Uterus (tissue), 4 donors: ENCODE results near the gene PPID. TPM values are rescaled to one million over a fixed set of nuclear protein-coding genes. Genes with fewer than 3 reads are reported as not detected.

Source experiments
- DNase-seq, 2 donors: peaks; one replicate each; pipeline ENCODE4 v3.0.0-alpha.2; 2019 to 2020
- H3K27ac ChIP-seq, 2 donors: fragments of 200-600 bp; sonication (generic); 1 replicate in 1 of 2; 2 replicates in 1 of 2; pipeline ENCODE4 v1.5.1; 2016 to 2018
- H3K27me3 ChIP-seq, 2 donors: fragments of 200-600 bp; sonication (generic); one replicate each; pipeline ENCODE4 v1.5.1; 2018 to 2019; ENCODE audit warnings: control low read depth in 1 of 2
- H3K36me3 ChIP-seq, 2 donors: fragments of 200-600 bp; sonication (generic); one replicate each; pipeline ENCODE4 v1.5.1; 2019; ENCODE audit warnings: control low read depth in 1 of 2
- H3K4me1 ChIP-seq, 2 donors: fragments of 200-600 bp; sonication (generic); one replicate each; pipeline ENCODE4 v1.5.1; 2018 to 2019; ENCODE audit warnings: control low read depth in 1 of 2
- H3K4me3 ChIP-seq, 2 donors: fragments of 200-600 bp; sonication (generic); 1 replicate in 1 of 2; 2 replicates in 1 of 2; pipeline ENCODE4 v1.5.1; 2018 to 2019; ENCODE audit warnings: mild to moderate bottlenecking in 1 of 2
- H3K9me3 ChIP-seq, 2 donors: fragments of 200-600 bp; sonication (generic); one replicate each; pipeline ENCODE4 v1.5.1; 2019; ENCODE audit warnings: control low read depth in 1 of 2
- POLR2A ChIP-seq, 2 donors: fragments of 450-650 bp; IDR thresholded peaks; one replicate each; pipeline ENCODE4 v1.6.1; 2016; ENCODE audit warnings: antibody characterized with exemption in 2 of 2, mild to moderate bottlenecking in 1 of 2, moderate library complexity in 1 of 2
- intact Hi-C: fragments of 100-400 bp; cut with DNase I; formaldehyde crosslinking; loops from one replicate; pipeline ENCODE4 v1.15.1; 2023; ENCODE audit warnings: low total_unique reads
- total RNA-seq, 4 donors: library from RNA; depleted of rRNA in 3 of 4; stranded (reverse); fragments of >200 nt in 3 of 4; gene quantifications; one replicate each; pipeline versions ENCODE4 v1.1.0 to v1.2.4, GENCODE V29; 2014 to 2023
- TF ChIP-seq, protein P1 (sequence below), 4 experiments: fragments of 200-600 bp in 2 of 4; fragments of 450-650 bp in 2 of 4; sonication (generic) in 2 of 4; IDR thresholded peaks; one replicate each; pipeline ENCODE4 v1.5.1; 2016 to 2019; ENCODE audit warnings: antibody characterized with exemption in 4 of 4, mild to moderate bottlenecking in 2 of 4, moderate library complexity in 1 of 4
- donor health status: DM: yes; HTN: yes; CAD: no.

PPID gene
- total RNA-seq, 4 donors from 2014 or later, result 2.6 to 36.1 (median 13.8) TPM

DNA sequence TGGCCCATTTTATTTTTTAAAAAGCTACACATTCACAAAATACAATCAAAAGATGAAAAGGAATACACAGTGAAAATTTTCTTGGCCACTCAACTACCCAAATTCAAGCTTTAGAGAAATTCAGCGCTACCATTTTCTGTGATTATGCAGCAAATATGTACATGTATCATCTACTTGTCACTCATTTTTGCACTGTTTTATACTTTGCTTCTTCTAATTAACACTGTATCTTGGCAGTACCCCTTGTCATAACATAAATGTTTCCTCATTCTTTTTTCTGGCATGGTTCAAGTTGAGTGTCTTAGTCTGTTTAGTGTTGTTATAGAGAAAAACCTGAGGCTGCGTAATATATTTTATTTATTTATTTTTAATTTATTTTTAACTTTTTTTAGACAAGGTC, 15.7 kb upstream of the PPID start:
- H3K9me3 ChIP-seq, result no peaks in the 10 kb centered on the region
- no peaks in the 10 kb centered on the region for H3K27me3 ChIP-seq
- H3K4me3 ChIP-seq, result no peak overlapping the region
- DNase-seq, result no peak
- no peaks in the 10 kb centered on the region for H3K36me3 ChIP-seq
- intact Hi-C loops, result no loop called here
- TF ChIP-seq POLR2A (IDR thresholded peaks at IDR 0.05), result no peak
- TF ChIP-seq, protein P1, sequence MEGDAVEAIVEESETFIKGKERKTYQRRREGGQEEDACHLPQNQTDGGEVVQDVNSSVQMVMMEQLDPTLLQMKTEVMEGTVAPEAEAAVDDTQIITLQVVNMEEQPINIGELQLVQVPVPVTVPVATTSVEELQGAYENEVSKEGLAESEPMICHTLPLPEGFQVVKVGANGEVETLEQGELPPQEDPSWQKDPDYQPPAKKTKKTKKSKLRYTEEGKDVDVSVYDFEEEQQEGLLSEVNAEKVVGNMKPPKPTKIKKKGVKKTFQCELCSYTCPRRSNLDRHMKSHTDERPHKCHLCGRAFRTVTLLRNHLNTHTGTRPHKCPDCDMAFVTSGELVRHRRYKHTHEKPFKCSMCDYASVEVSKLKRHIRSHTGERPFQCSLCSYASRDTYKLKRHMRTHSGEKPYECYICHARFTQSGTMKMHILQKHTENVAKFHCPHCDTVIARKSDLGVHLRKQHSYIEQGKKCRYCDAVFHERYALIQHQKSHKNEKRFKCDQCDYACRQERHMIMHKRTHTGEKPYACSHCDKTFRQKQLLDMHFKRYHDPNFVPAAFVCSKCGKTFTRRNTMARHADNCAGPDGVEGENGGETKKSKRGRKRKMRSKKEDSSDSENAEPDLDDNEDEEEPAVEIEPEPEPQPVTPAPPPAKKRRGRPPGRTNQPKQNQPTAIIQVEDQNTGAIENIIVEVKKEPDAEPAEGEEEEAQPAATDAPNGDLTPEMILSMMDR (IDR thresholded peaks at IDR 0.05), result no peak
- no peaks in the 10 kb centered on the region for H3K4me1 ChIP-seq
- H3K27ac ChIP-seq, result no peak overlapping the region

DNA sequence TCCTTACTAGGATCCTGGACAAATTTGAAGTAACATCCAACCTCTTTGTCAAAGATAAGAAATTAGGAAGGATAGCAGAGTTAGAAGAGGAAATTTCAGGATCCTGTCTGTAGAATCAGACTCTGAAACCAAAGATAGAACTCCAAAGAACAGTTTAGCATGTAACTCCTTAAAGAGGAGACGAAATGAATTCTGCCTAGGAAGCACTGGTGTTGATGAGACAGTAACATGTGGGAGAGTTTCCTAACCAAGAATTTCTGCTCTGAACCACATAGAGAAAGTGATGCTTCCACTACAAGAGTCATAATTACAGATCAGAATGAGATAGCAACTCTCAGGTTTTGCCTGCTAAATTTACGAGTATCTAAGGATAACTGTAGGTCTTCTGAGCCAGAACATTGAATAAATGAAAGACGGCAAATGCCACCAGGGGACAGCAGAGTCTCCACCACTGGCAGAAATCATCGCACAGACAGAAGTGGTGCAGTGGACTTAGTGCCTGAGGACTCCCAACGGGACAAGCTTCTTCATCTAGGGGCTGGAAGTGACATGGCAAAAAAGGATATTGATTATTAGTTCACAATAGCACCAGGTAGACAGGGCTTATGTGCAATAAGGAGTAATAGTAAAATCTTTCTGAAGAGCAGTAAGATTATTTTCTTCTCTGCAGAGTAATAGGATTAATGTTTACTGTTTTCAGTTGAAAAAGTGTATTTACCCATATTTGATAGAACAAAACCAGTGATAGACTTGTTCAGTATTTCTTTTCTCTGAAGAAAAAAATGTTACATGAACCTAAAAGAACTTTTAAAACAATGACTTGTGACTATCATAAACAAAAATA, 6.7 kb upstream of the PPID start:
- H3K4me1 ChIP-seq, result no peaks in the 10 kb centered on the region
- peak; percentile 50 to 53 for DNase-seq
- no peak for TF ChIP-seq POLR2A (IDR thresholded peaks at IDR 0.05)
- TF ChIP-seq, protein P1 (IDR thresholded peaks at IDR 0.05), result peak; percentile 82 to 94 (median 82)
- H3K27ac ChIP-seq, result no peak overlapping the region
- intact Hi-C loops, result loop anchor here (5.0 kb wide), 1 partner anchor 117 kb away; no protein-coding TSS in a partner anchor
- no peak overlapping the region for H3K4me3 ChIP-seq
- H3K27me3 ChIP-seq, result no peaks in the 10 kb centered on the region
- H3K9me3 ChIP-seq, result no peaks in the 10 kb centered on the region
- H3K36me3 ChIP-seq, result no peaks in the 10 kb centered on the region

DNA sequence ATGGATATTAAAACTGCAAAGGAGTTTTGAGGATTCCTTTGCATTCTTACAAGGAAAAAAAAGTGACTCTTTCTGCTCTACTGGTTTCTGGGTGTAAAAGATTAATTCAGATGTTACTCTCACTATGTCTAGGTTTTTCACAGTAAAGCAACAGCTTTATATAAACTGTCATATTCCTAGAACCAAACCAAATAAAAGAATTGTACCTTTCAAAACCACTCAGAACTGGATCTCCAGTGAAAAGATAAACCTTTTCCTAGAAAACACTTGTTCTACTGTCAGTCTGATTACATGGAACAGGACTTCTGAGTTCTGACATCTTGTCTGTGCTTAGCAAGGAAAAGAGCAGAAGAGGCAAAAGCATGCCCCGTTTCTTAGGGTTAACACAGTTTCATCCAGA, 5.0 kb upstream of the PPID start:
- Histone ChIP-seq H3K9me3 (no peaks in the 10 kb centered on the region), H3K4me3 (no peak overlapping the region), H3K27me3 (no peaks in the 10 kb centered on the region), H3K27ac (no peak overlapping the region), H3K36me3 (no peaks in the 10 kb centered on the region), H3K4me1 (no peaks in the 10 kb centered on the region)
- no peak for DNase-seq
- TF ChIP-seq, protein P1 (IDR thresholded peaks at IDR 0.05), result no peak
- no peak for TF ChIP-seq POLR2A (IDR thresholded peaks at IDR 0.05)
- intact Hi-C loops, result loop anchor here (5.0 kb wide), 1 partner anchor 119 kb away; no protein-coding TSS in a partner anchor

DNA sequence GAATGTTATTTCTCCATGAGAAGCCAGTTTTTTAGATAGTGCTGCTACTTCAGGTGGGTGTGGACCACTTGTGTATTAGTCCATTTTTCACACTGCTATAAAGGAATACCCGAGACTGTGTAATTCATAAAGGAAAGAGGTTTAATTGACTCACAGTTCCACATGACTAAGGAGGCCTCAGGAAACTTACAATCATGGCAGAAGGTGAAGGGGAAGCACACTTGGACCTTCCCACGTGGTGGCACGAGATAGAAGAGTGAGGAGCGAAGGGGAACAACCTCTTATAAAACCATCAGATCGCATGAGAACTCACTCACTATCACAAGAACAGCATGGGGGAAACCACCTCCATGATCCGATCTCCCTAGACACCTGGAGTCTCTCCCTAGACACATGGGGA, 3.4 kb upstream of the PPID start:
- H3K9me3 ChIP-seq, result no peaks in the 10 kb centered on the region
- no peaks in the 10 kb centered on the region for H3K36me3 ChIP-seq
- intact Hi-C loops, result loop anchor here (5.0 kb wide), 1 partner anchor 121 kb away; no protein-coding TSS in a partner anchor
- H3K27me3 ChIP-seq, result no peaks in the 10 kb centered on the region
- no peak overlapping the region for H3K4me3 ChIP-seq
- no peak overlapping the region for H3K27ac ChIP-seq
- no peak for TF ChIP-seq POLR2A (IDR thresholded peaks at IDR 0.05)
- TF ChIP-seq, protein P1 (IDR thresholded peaks at IDR 0.05), result no peak
- no peak for DNase-seq
- peaks cover 0 to 3% of the 10 kb centered on the region in 2 donors for H3K4me1 ChIP-seq

DNA sequence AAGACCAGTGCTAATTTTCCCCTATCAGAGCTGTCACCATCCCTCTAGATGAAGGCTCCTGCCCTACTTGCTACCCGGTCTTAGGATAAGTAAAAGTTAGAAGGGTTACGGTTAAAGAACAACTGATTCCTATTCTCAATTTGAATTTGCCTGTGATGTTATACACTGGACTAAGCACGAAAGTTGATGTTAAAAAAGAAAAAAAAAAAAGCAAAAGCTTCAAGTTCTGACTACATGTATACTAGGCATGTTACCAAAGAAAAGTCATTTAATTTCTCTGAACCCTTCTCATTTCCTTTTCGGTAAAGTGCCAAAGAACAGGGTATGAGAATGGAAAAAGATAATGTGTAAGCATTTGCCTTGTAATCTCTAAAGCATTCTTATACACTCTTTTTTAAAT, 1.4 kb upstream of the PPID start:
- no peak for DNase-seq
- Histone ChIP-seq H3K4me1 (peaks cover 0 to 3% of the 10 kb centered on the region in 2 donors), H3K27me3 (no peaks in the 10 kb centered on the region), H3K9me3 (no peaks in the 10 kb centered on the region), H3K27ac (no peak overlapping the region), H3K4me3 (no peak overlapping the region), H3K36me3 (no peaks in the 10 kb centered on the region)
- TF ChIP-seq, protein P1 (IDR thresholded peaks at IDR 0.05), result no peak
- no peak for TF ChIP-seq POLR2A (IDR thresholded peaks at IDR 0.05)
- intact Hi-C loops, result loop anchor here (5.0 kb wide), 1 partner anchor 123 kb away; no protein-coding TSS in a partner anchor
